ENCODE results near the gene RNF114. TPM values are rescaled to one million over a fixed set of nuclear protein-coding genes. Genes with fewer than 3 reads are reported as not detected.

RNF114 gene
- total RNA-seq, 1 experiment from 2014 or later: 88.1 TPM

GRCh38 chr20:49941456-49941855 lies 5.3 kb downstream of the RNF114 start:
- ATAC-seq (no peak), DNase-seq (ENCODE audit: low spot score) (no peak)
- H3K4me1 Mint-ChIP-seq: peaks cover 30% of the 10 kb centered on the region
- H3K4me3 Mint-ChIP-seq: no peak overlapping the region
- CTCF ChIA-PET: no interaction called here
- POLR2A ChIA-PET: interaction anchor here (0.6 kb wide), 1 partner anchor 65 kb away, joined by 7 read pairs; no protein-coding TSS in a partner anchor
- H3K27me3 Mint-ChIP-seq (ENCODE audit: low read depth): no peaks in the 10 kb centered on the region
- H3K27ac Mint-ChIP-seq: peak overlapping the region; percentile 89
- H3K36me3 Mint-ChIP-seq: peaks cover 50% of the 10 kb centered on the region
- no peak for TF ChIP-seq RORB (CRISPR knock-in tag; IDR thresholded peaks at IDR 0.05)
- TF ChIP-seq USF2 (CRISPR knock-in tag; IDR thresholded peaks at IDR 0.05): no peak
- no peak for TF ChIP-seq TCF7 (CRISPR knock-in tag; IDR thresholded peaks at IDR 0.05; ENCODE audit: low read depth)
- no peak for TF ChIP-seq CDX4 (CRISPR knock-in tag; IDR thresholded peaks at IDR 0.05; ENCODE audit: borderline replicate concordance)
- TF ChIP-seq MXD4 (CRISPR knock-in tag; IDR thresholded peaks at IDR 0.05; ENCODE audit: borderline replicate concordance): no peak
- no peak for TF ChIP-seq GRHL2 (CRISPR knock-in tag; IDR thresholded peaks at IDR 0.05; ENCODE audit: insufficient replicate concordance, severe bottlenecking)
- no peak for TF ChIP-seq TP53 (CRISPR knock-in tag; IDR thresholded peaks at IDR 0.05)
- no peak for TF ChIP-seq MLX (CRISPR knock-in tag; IDR thresholded peaks at IDR 0.05)
- TF ChIP-seq SOX15 (CRISPR knock-in tag; IDR thresholded peaks at IDR 0.05): no peak
- no peaks in the 10 kb centered on the region for H3K9me3 Mint-ChIP-seq

- ChIA-PET CTCF (no interaction called here), POLR2A (interaction anchor here (0.6 kb wide), 1 partner anchor 232 kb away, joined by 6 read pairs; no protein-coding TSS in a partner anchor)
- H3K27ac Mint-ChIP-seq: no peak overlapping the region
- H3K9me3 Mint-ChIP-seq: no peaks in the 10 kb centered on the region
- peaks cover 58% of the 10 kb centered on the region for H3K36me3 Mint-ChIP-seq
- H3K4me3 Mint-ChIP-seq: no peak overlapping the region
- no peaks in the 10 kb centered on the region for H3K27me3 Mint-ChIP-seq (ENCODE audit: low read depth)
- no peak for ATAC-seq
- no peak for DNase-seq (ENCODE audit: low spot score)
- TF ChIP-seq RELA (CRISPR knock-in tag; IDR thresholded peaks at IDR 0.05; ENCODE audit: borderline replicate concordance): no peak
- TF ChIP-seq CREB1 (CRISPR knock-in tag; IDR thresholded peaks at IDR 0.05): no peak
- no peak for TF ChIP-seq ZNF281 (CRISPR knock-in tag; IDR thresholded peaks at IDR 0.05)
- TF ChIP-seq ATF2 (CRISPR knock-in tag; IDR thresholded peaks at IDR 0.05; ENCODE audit: borderline replicate concordance, low read depth): no peak
- TF ChIP-seq CTCF (IDR thresholded peaks at IDR 0.05): no peak
- TF ChIP-seq HMGA2 (CRISPR knock-in tag; IDR thresholded peaks at IDR 0.05): no peak
- peaks cover 27% of the 10 kb centered on the region for H3K4me1 Mint-ChIP-seq
Measured at GRCh38 chr20:49942303-49942702, 6.1 kb downstream of the RNF114 start.
